Immature natural killer cell (primary cell): ENCODE data around the gene NDUFA8. TPM values are rescaled to one million over a fixed set of nuclear protein-coding genes. Genes with fewer than 3 reads are reported as not detected.

ENCODE experiments used
- DNase-seq, 3 donors: peaks; one replicate each; pipeline ENCODE4 v3.0.0; 2022; ENCODE audit warnings: mixed read lengths in 1 of 3
- H3K27ac Mint-ChIP-seq, 6 donors: one replicate each; pipeline ENCODE4 v1.8.0; 2020; ENCODE audit warnings: mixed read lengths in 6 of 6, mild to moderate bottlenecking in 5 of 6, inconsistent platforms in 4 of 6, moderate library complexity in 3 of 6
- H3K27me3 Mint-ChIP-seq, 3 donors: one replicate each; pipeline ENCODE4 v1.8.0; 2020 to 2021; ENCODE audit warnings: low read depth in 3 of 3, mild to moderate bottlenecking in 3 of 3, mixed read lengths in 3 of 3, moderate library complexity in 3 of 3, inconsistent platforms in 1 of 3
- H3K36me3 Mint-ChIP-seq, 3 donors: one replicate each; pipeline ENCODE4 v1.8.0; 2020; ENCODE audit warnings: mixed read lengths in 3 of 3, inconsistent platforms in 2 of 3, mild to moderate bottlenecking in 2 of 3
- H3K4me1 Mint-ChIP-seq, 2 donors: one replicate each; pipeline ENCODE4 v1.8.0; 2020; ENCODE audit warnings: inconsistent platforms in 2 of 2, mild to moderate bottlenecking in 2 of 2, mixed read lengths in 2 of 2, moderate library complexity in 1 of 2
- H3K4me3 Mint-ChIP-seq, 5 donors: one replicate each; pipeline ENCODE4 v1.8.0; 2020; ENCODE audit warnings: mild to moderate bottlenecking in 5 of 5, mixed read lengths in 5 of 5, inconsistent platforms in 3 of 5, moderate library complexity in 3 of 5
- H3K9me3 Mint-ChIP-seq, 6 donors: one replicate each; pipeline ENCODE4 v1.8.0; 2020; ENCODE audit warnings: mild to moderate bottlenecking in 6 of 6, mixed read lengths in 6 of 6, inconsistent platforms in 4 of 6, moderate library complexity in 3 of 6
- polyA plus RNA-seq, 3 donors: library from polyadenylated mRNA; unstranded; fragments of 300-500 nt; fragmentation: Illumina TruSeq; gene quantifications; one replicate each; pipeline ENCODE4 v1.2.3, GENCODE V29; 2021

Gene NDUFA8
- polyA plus RNA-seq, 3 donors from 2014 or later, result 67.9 to 89.2 (median 79.3) TPM

DNA sequence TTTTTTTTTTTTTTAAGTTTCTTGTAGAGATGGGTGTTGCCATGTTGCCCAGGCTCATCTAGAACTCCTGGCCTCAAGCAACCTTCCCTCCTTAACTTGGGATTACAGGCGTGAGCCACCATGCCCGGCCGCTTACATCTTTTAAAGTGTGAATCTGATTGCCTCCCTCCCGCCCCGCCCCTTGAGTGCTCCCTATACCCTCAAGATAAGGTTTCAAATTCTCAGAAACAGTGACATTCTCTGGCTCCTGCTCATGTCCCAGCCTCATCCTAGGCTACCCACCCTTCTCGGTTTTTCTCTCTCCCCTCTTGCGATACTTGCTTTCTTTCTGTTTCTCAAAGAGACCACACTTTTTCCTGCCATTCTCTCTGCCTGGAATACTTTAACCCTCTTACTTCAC, 12.6 kb upstream of the NDUFA8 start:
- no peak for DNase-seq
- H3K9me3 Mint-ChIP-seq, result no peaks in the 10 kb centered on the region
- peaks cover 6 to 9% (median 8%) of the 10 kb centered on the region in 3 donors for H3K27me3 Mint-ChIP-seq

DNA sequence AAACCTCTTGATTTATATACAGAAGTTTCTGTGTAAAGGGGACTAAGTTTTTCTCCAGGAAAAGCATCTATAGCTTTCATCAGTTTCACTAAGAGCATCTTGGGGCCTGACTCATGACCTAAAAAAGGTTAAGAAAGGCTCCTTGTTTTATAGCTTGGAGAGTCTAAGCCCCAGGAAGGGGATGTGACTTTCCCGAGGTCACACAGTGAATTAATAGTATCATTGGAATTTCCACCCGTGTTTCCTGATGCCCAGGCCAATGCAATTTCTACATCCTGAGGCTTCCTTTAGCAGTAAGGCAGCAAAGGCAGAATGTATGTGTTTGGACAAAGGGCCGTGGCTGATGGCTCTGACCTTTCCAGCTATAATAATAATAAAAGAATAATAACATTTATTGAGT, 8.8 kb upstream of the NDUFA8 start:
- Mint-ChIP-seq H3K36me3 (no peaks in the 10 kb centered on the region), H3K27ac (no peak overlapping the region), H3K4me3 (no peak overlapping the region), H3K4me1 (no peaks in the 10 kb centered on the region), H3K9me3 (no peaks in the 10 kb centered on the region), H3K27me3 (peaks cover 4 to 8% (median 8%) of the 10 kb centered on the region in 3 donors)
- no peak for DNase-seq

More for the DNA sequence above, 12.6 kb upstream of the NDUFA8 start:
- no peak overlapping the region for H3K4me3 Mint-ChIP-seq
- H3K36me3 Mint-ChIP-seq, result no peaks in the 10 kb centered on the region
- H3K4me1 Mint-ChIP-seq, result no peaks in the 10 kb centered on the region
- H3K27ac Mint-ChIP-seq, result no peak overlapping the region

- H3K4me1 Mint-ChIP-seq, result peaks cover 13 to 14% of the 10 kb centered on the region in 2 donors
- peaks cover 7 to 13% (median 11%) of the 10 kb centered on the region in 3 donors for H3K27me3 Mint-ChIP-seq
- H3K36me3 Mint-ChIP-seq, result no peaks in the 10 kb centered on the region
- DNase-seq, result no peak
- no peak overlapping the region for H3K4me3 Mint-ChIP-seq
- no peak overlapping the region for H3K27ac Mint-ChIP-seq
- peaks cover 0 to 5% (median under 1%) of the 10 kb centered on the region in 6 donors for H3K9me3 Mint-ChIP-seq
Observed at GRCh38 chr9:122164286-122164685, 4.7 kb upstream of the NDUFA8 start.

GRCh38 chr9:122162415-122162814, 2.8 kb upstream of the NDUFA8 start:
- peaks cover 0 to 5% (median under 1%) of the 10 kb centered on the region in 6 donors for H3K9me3 Mint-ChIP-seq
- no peak overlapping the region for H3K27ac Mint-ChIP-seq
- peaks cover 9 to 15% (median 10%) of the 10 kb centered on the region in 3 donors for H3K27me3 Mint-ChIP-seq
- H3K36me3 Mint-ChIP-seq, result no peaks in the 10 kb centered on the region
- H3K4me3 Mint-ChIP-seq, result no peak overlapping the region
- peaks cover 27 to 32% of the 10 kb centered on the region in 2 donors for H3K4me1 Mint-ChIP-seq
- no peak for DNase-seq

DNA sequence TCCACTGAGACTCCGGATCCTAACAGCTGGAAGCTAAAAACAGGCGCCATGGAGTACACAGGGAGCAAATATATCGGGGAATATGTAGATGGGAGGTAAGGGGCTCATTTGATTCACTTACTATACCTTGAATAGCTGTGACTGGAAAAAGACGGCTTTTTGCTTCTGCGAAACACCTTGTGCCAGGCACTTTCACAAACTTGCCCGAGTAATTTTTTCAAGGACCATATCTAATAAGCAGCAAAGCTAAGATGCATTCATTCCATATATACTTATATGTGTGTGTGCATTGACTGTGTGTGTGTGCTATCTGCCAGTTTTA, 307 bp upstream of the NDUFA8 start:
- peak overlapping the region; percentile 90 to 97 (median 91) for H3K27ac Mint-ChIP-seq
- H3K9me3 Mint-ChIP-seq, result peaks cover 0 to 5% (median under 1%) of the 10 kb centered on the region in 6 donors
- DNase-seq, result no peak
- peak overlapping the region; percentile 93 to 99 (median 95) for H3K4me3 Mint-ChIP-seq
- peaks cover 40 to 48% of the 10 kb centered on the region in 2 donors for H3K4me1 Mint-ChIP-seq
- H3K27me3 Mint-ChIP-seq, result peaks cover 8 to 14% (median 10%) of the 10 kb centered on the region in 3 donors
- no peaks in the 10 kb centered on the region for H3K36me3 Mint-ChIP-seq

- H3K9me3 Mint-ChIP-seq, result peaks cover 0 to 5% (median under 1%) of the 10 kb centered on the region in 6 donors
- H3K27ac Mint-ChIP-seq, result peak overlapping the region in 1 of 6 donors; percentile 90
- no peaks in the 10 kb centered on the region for H3K36me3 Mint-ChIP-seq
- peaks cover 43 to 54% of the 10 kb centered on the region in 2 donors for H3K4me1 Mint-ChIP-seq
- H3K27me3 Mint-ChIP-seq, result peaks cover 7 to 10% (median 8%) of the 10 kb centered on the region in 3 donors
- peak in 1 of 3 donors; percentile 10 for DNase-seq
- peak overlapping the region in 4 of 5 donors; percentile 0 to 36 (median 8) for H3K4me3 Mint-ChIP-seq
Observed at GRCh38 chr9:122158202-122158601, 1.4 kb downstream of the NDUFA8 start.

DNA sequence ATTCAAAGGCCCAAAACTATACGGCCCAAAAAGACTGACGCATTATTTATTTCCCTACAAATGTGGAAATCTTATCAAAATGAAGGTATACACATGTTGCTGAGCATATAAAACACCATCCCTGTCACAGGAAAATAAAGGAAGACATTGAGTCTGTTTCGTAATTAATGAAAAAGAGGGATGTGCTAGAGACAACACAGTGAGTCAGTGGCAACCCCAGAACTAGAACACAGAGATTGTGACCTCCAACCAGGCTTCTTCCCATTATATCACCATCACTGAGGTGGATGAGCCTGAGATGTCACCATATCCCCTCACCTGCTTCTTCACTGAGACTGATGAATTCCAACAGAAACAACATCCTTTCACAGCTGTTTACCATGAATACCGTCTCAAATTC, 3.8 kb downstream of the NDUFA8 start:
- Mint-ChIP-seq H3K36me3 (peaks cover 0 to 4% (median 0%) of the 10 kb centered on the region in 3 donors), H3K27ac (peak overlapping the region in 1 of 6 donors; percentile 38), H3K4me1 (peaks cover 43 to 54% of the 10 kb centered on the region in 2 donors)

DNA sequence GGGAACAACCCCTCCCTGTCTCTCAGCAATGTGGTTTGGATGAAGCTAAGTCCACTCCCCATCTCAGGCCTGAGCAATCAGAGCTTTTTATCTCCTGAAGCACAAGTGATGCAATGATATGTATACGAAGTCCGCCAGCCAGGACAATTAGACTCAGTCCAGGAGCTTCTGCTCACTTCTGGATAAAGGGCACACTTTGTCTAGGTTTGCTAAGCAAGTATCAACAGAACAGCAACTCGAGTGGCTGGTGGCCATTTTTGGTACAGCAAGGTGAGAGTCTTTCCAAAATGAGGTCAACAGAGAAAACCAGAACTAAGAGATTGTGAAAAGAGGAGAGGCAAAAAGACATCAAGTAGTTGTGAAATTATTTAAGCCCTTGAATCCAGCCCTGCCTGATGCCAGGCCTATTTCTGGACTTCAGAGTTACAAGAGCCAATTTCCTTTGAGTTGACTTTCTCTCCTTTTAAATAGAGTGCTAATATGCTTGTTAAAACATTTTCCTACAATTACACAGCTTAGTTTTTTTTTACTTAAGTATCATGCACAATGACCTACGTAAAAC, 8.2 kb downstream of the NDUFA8 start:
- H3K9me3 Mint-ChIP-seq, result no peaks in the 10 kb centered on the region
- H3K4me3 Mint-ChIP-seq, result no peak overlapping the region
- H3K4me1 Mint-ChIP-seq, result peaks cover 8 to 12% of the 10 kb centered on the region in 2 donors
- H3K27me3 Mint-ChIP-seq, result peaks cover 0 to under 1% (median 0%) of the 10 kb centered on the region in 3 donors
- peaks cover 7 to 19% (median 13%) of the 10 kb centered on the region in 3 donors for H3K36me3 Mint-ChIP-seq
- no peak overlapping the region for H3K27ac Mint-ChIP-seq
- DNase-seq, result no peak

More for the DNA sequence above, 3.8 kb downstream of the NDUFA8 start:
- Mint-ChIP-seq H3K9me3 (no peaks in the 10 kb centered on the region), H3K27me3 (peaks cover 7 to 10% (median 8%) of the 10 kb centered on the region in 3 donors), H3K4me3 (no peak overlapping the region)
- no peak for DNase-seq

GRCh38 chr9:122145592-122145863, 14.1 kb downstream of the NDUFA8 start:
- Mint-ChIP-seq H3K27me3 (peaks cover 0 to 3% (median 0%) of the 10 kb centered on the region in 3 donors), H3K9me3 (no peaks in the 10 kb centered on the region), H3K36me3 (peaks cover 21 to 47% (median 32%) of the 10 kb centered on the region in 3 donors), H3K27ac (no peak overlapping the region), H3K4me3 (no peak overlapping the region), H3K4me1 (peaks cover 0 to 6% of the 10 kb centered on the region in 2 donors)
- DNase-seq, result no peak

DNA sequence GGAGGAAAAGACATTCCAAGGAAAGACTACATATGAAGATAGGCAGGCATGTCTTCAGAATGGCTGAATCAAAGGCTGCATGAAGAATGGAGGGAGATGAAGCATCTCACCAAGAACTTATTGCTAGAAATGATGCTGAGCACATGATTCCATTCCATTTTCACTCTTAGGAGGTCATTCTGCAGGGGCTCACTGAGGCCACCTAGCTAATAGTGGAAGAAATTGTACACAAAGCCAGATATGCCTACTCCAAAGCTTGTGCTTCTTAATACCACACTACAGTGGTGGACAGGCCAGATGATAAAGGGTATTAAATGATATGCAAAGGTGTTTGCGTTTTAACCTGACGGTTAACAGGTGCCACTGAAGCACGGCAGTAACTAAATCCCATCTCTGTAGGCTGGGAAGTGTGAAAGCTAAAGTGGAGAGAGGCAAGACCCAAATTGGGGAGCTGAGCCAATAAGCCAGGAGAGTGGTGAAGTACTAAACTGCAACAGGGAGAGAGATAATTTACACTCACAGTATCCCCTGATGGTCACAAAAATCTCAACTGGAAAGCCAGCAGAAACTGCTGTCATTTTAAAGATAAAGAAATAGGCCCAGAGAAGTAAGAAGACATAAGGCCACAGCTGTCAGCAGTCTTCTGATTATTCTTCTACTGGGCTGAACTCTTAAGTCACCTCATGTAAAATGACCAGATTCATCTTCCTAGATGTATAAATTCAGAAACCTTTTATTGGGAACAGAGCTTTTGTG, 14.6 kb downstream of the NDUFA8 start:
- peak overlapping the region in 1 of 6 donors; percentile 57 for H3K27ac Mint-ChIP-seq
- DNase-seq, result no peak
- H3K27me3 Mint-ChIP-seq, result peaks cover 0 to 3% (median 0%) of the 10 kb centered on the region in 3 donors
- no peaks in the 10 kb centered on the region for H3K9me3 Mint-ChIP-seq
- H3K4me3 Mint-ChIP-seq, result no peak overlapping the region
- H3K36me3 Mint-ChIP-seq, result peaks cover 21 to 47% (median 32%) of the 10 kb centered on the region in 3 donors
- peaks cover 0 to 6% of the 10 kb centered on the region in 2 donors for H3K4me1 Mint-ChIP-seq

- Mint-ChIP-seq H3K4me3 (peak overlapping the region in 1 of 5 donors; percentile 9), H3K9me3 (no peaks in the 10 kb centered on the region), H3K36me3 (peaks cover 21 to 42% (median 32%) of the 10 kb centered on the region in 3 donors)
Observed at GRCh38 chr9:122143876-122144405, 15.6 kb downstream of the NDUFA8 start.

GRCh38 chr9:122143296-122143695, 16.3 kb downstream of the NDUFA8 start:
- Mint-ChIP-seq H3K27me3 (peaks cover 0 to 3% (median 0%) of the 10 kb centered on the region in 3 donors), H3K27ac (peak overlapping the region in 1 of 6 donors; percentile 62), H3K4me3 (peak overlapping the region in 1 of 5 donors; percentile 9), H3K9me3 (no peaks in the 10 kb centered on the region), H3K36me3 (peaks cover 18 to 39% (median 32%) of the 10 kb centered on the region in 3 donors), H3K4me1 (peaks cover 0 to 6% of the 10 kb centered on the region in 2 donors)
- DNase-seq, result no peak

More at GRCh38 chr9:122143876-122144405, 15.6 kb downstream of the NDUFA8 start:
- no peak for DNase-seq
- Mint-ChIP-seq H3K27me3 (peaks cover 0 to 3% (median 0%) of the 10 kb centered on the region in 3 donors), H3K27ac (peak overlapping the region in 3 of 6 donors; percentile 18 to 62 (median 56)), H3K4me1 (peaks cover 0 to 6% of the 10 kb centered on the region in 2 donors)

- Mint-ChIP-seq H3K4me1 (peaks cover 0 to 6% of the 10 kb centered on the region in 2 donors), H3K4me3 (no peak overlapping the region), H3K27ac (no peak overlapping the region), H3K36me3 (peaks cover 11 to 30% (median 26%) of the 10 kb centered on the region in 3 donors), H3K9me3 (no peaks in the 10 kb centered on the region), H3K27me3 (peaks cover 0 to 3% (median 2%) of the 10 kb centered on the region in 3 donors)
- DNase-seq, result no peak
Observed at GRCh38 chr9:122141671-122142070, 17.9 kb downstream of the NDUFA8 start.
